Esophagus squamous epithelium (tissue), 5 donors: ENCODE measurements around the gene MGAT5B. TPM values are rescaled to one million over a fixed set of nuclear protein-coding genes. Genes with fewer than 3 reads are reported as not detected.

Experiments
- DNase-seq: peaks from one replicate; lab custom pipeline; 2025; lab: John Stamatoyannopoulos, UW
- H3K27ac ChIP-seq, 4 donors: fragments of 200-600 bp; sonication (generic); one replicate each; pipeline ENCODE4 v1.5.1; 2016 to 2019; ENCODE audit warnings: mild to moderate bottlenecking in 1 of 4
- H3K27me3 ChIP-seq, 4 donors: fragments of 200-600 bp; sonication (generic); 1 replicate in 3 of 4; 2 replicates in 1 of 4; pipeline versions ENCODE4 v1.5.1 to v1.6.0; 2017 to 2021; ENCODE audit warnings: antibody characterized with exemption in 1 of 4
- H3K36me3 ChIP-seq, 3 donors: fragments of 200-600 bp; sonication (generic); one replicate each; pipeline ENCODE4 v1.5.1; 2016 to 2019
- H3K4me1 ChIP-seq, 3 donors: fragments of 200-600 bp; sonication (generic); one replicate each; pipeline ENCODE4 v1.5.1; 2017 to 2019
- H3K4me3 ChIP-seq, 4 donors: fragments of 200-600 bp; sonication (generic); 1 replicate in 3 of 4; 2 replicates in 1 of 4; pipeline ENCODE4 v1.5.1; 2016 to 2019; ENCODE audit warnings: mild to moderate bottlenecking in 2 of 4, moderate library complexity in 1 of 4
- H3K9me3 ChIP-seq, 3 donors: fragments of 200-600 bp; sonication (generic); one replicate each; pipeline ENCODE4 v1.5.1; 2016 to 2019
- CTCF ChIP-seq, 6 experiments: fragments of 450-650 bp in 4 of 6; fragments of 200-600 bp in 2 of 6; sonication (generic) in 2 of 6; IDR thresholded peaks; one replicate each; pipeline ENCODE4 v1.5.1; 2016 to 2019; ENCODE audit warnings: antibody characterized with exemption in 6 of 6, mild to moderate bottlenecking in 4 of 6, moderate library complexity in 4 of 6
- POLR2A ChIP-seq, 4 donors: fragments of 450-650 bp; IDR thresholded peaks; one replicate each; pipeline ENCODE4 v1.6.1; 2017; ENCODE audit warnings: antibody characterized with exemption in 4 of 4, mild to moderate bottlenecking in 4 of 4, moderate library complexity in 3 of 4
- WGBS, 2 donors: methylation state at CpG; one replicate each; pipeline ENCODE4 v1.1.5; 2018; 5-methylcytosine and 5-hydroxymethylcytosine counted together
- intact Hi-C: fragments of 100-400 bp; cut with DNase I; formaldehyde crosslinking; loops from one replicate; pipeline ENCODE4 v1.15.0; 2022
- total RNA-seq, 4 donors: library from RNA; depleted of rRNA; stranded (reverse); fragments of >200 nt; gene quantifications; one replicate each; pipeline ENCODE4 v1.1.0, GENCODE V29; 2016
- donor health status: DM: yes; HTN: yes; CAD: no.

Gene MGAT5B
- total RNA-seq, 4 donors from 2014 or later, result 1.3 TPM; not detected in 3

- H3K27ac ChIP-seq, result no peak overlapping the region
- H3K36me3 ChIP-seq, result no peaks in the 10 kb centered on the region
- WGBS, 2 donors, result 40% methylated on average over 1 of the region's 14 CpGs; no CpG with 5 or more reads in 1 of the 2 donors
- H3K4me1 ChIP-seq, result peaks cover 0 to 5% (median 0%) of the 10 kb centered on the region in 3 donors
- H3K27me3 ChIP-seq, result peaks cover 0 to 40% (median 0%) of the 10 kb centered on the region in 4 donors
- intact Hi-C loops, result no loop called here
- H3K4me3 ChIP-seq, result no peak overlapping the region
- TF ChIP-seq POLR2A (IDR thresholded peaks at IDR 0.05), result no peak
- TF ChIP-seq CTCF (IDR thresholded peaks at IDR 0.05), result no peak
- no peak for DNase-seq
- H3K9me3 ChIP-seq, result no peaks in the 10 kb centered on the region
These were observed 34.3 kb downstream of the MGAT5B start for GRCh38 chr17:76902476-76902875.

GRCh38 chr17:76903631-76904030, 35.4 kb downstream of the MGAT5B start:
- Histone ChIP-seq H3K27me3 (peaks cover 0 to 40% (median 0%) of the 10 kb centered on the region in 4 donors), H3K4me1 (peaks cover 0 to 5% (median 0%) of the 10 kb centered on the region in 3 donors), H3K4me3 (no peak overlapping the region), H3K27ac (no peak overlapping the region), H3K9me3 (no peaks in the 10 kb centered on the region), H3K36me3 (no peaks in the 10 kb centered on the region)
- intact Hi-C loops, result no loop called here
- no peak for DNase-seq
- no peak for TF ChIP-seq CTCF (IDR thresholded peaks at IDR 0.05)
- 20 to 81% methylated on average over 2 to 4 of the region's 9 CpGs for WGBS, 2 donors

- WGBS, 2 donors, result 79% methylated on average over 4 of the region's 13 CpGs; no CpG with 5 or more reads in 1 of the 2 donors
- Histone ChIP-seq H3K4me3 (no peak overlapping the region), H3K4me1 (peaks cover 0 to 5% (median 0%) of the 10 kb centered on the region in 3 donors), H3K27ac (no peak overlapping the region), H3K9me3 (no peaks in the 10 kb centered on the region), H3K36me3 (no peaks in the 10 kb centered on the region), H3K27me3 (peaks cover 0 to 40% (median 0%) of the 10 kb centered on the region in 4 donors)
- intact Hi-C loops, result no loop called here
- TF ChIP-seq POLR2A (IDR thresholded peaks at IDR 0.05) (no peak), CTCF (IDR thresholded peaks at IDR 0.05) (no peak)
- no peak for DNase-seq
These were observed 35.9 kb downstream of the MGAT5B start for GRCh38 chr17:76904116-76904515.

- DNase-seq, result no peak
- peaks cover 0 to 5% (median 0%) of the 10 kb centered on the region in 3 donors for H3K4me1 ChIP-seq
- intact Hi-C loops, result no loop called here
- no peak overlapping the region for H3K27ac ChIP-seq
- H3K4me3 ChIP-seq, result no peak overlapping the region
- no CpG with 5 or more reads among the region's 8 CpGs for WGBS, 2 donors
- H3K36me3 ChIP-seq, result no peaks in the 10 kb centered on the region
- no peak for TF ChIP-seq POLR2A (IDR thresholded peaks at IDR 0.05)
- no peaks in the 10 kb centered on the region for H3K9me3 ChIP-seq
- peaks cover 0 to 49% (median 0%) of the 10 kb centered on the region in 4 donors for H3K27me3 ChIP-seq
These were observed 36.8 kb downstream of the MGAT5B start for GRCh38 chr17:76905036-76905435.

GRCh38 chr17:76905836-76906235, 37.6 kb downstream of the MGAT5B start:
- TF ChIP-seq CTCF (IDR thresholded peaks at IDR 0.05), result no peak
- no peak for TF ChIP-seq POLR2A (IDR thresholded peaks at IDR 0.05)
- Histone ChIP-seq H3K36me3 (no peaks in the 10 kb centered on the region), H3K4me1 (peaks cover 0 to 5% (median 0%) of the 10 kb centered on the region in 3 donors), H3K9me3 (no peaks in the 10 kb centered on the region), H3K27ac (no peak overlapping the region), H3K27me3 (peaks cover 0 to 54% (median 0%) of the 10 kb centered on the region in 4 donors), H3K4me3 (no peak overlapping the region)
- DNase-seq, result no peak
- intact Hi-C loops, result no loop called here
- 45 to 61% methylated on average over 8 to 12 of the region's 17 CpGs for WGBS, 2 donors
